ENCODE results near the gene ZFYVE28.

- no peak for TF ChIP-seq CTCF (IDR thresholded peaks at IDR 0.05; ENCODE audit: insufficient read depth, low read length, poor library complexity, severe bottlenecking)
- TF ChIP-seq EZH2phosphoT487 (conservative IDR thresholded peaks at IDR 0.05; ENCODE audit: low read length): no peak
These were observed 31.3 kb upstream of the ZFYVE28 start for GRCh38 chr4:2449511-2450392.

All from SU-DHL-6 (cell line).